Astrocyte (in vitro differentiated cells and primary cell): ENCODE results near the gene TAAR1. TPM values are rescaled to one million over a fixed set of nuclear protein-coding genes. Genes with fewer than 3 reads are reported as not detected.

Source experiments
- DNase-seq: peaks from one replicate; pipeline ENCODE4 v3.0.0-alpha.2; 2010; ENCODE audit warnings: low read depth
- FAIRE-seq: peaks from 2 replicates; lab custom pipeline; 2011; peaks lifted over from hg19 to GRCh38; lab: Jason Lieb, UNC
- H2AFZ ChIP-seq: 2 replicates; pipeline ENCODE4 v1.6.0; 2012; ENCODE audit warnings: low read depth, low read length, inconsistent platforms
- H3K27ac ChIP-seq: 2 replicates; pipeline ENCODE4 v1.5.1; 2011; ENCODE audit warnings: low read depth, low read length, inconsistent platforms
- H3K27me3 ChIP-seq: 2 replicates; pipeline ENCODE4 v1.6.0; 2011; ENCODE audit warnings: low read length, inconsistent platforms; ENCODE audit not compliant: insufficient read depth
- H3K36me3 ChIP-seq: 2 replicates; pipeline ENCODE4 v1.5.1; 2011; ENCODE audit warnings: low read length, inconsistent platforms; ENCODE audit not compliant: insufficient read depth
- H3K4me1 ChIP-seq: 2 replicates; pipeline ENCODE4 v1.5.1; 2011; ENCODE audit warnings: low read length, inconsistent platforms; ENCODE audit not compliant: insufficient read depth
- H3K4me2 ChIP-seq: 2 replicates; pipeline ENCODE4 v1.6.0; 2012; ENCODE audit warnings: low read length, inconsistent platforms
- H3K4me3 ChIP-seq: 2 replicates; pipeline ENCODE4 v1.5.1; 2011; ENCODE audit warnings: low read depth, mild to moderate bottlenecking, low read length, inconsistent platforms; ENCODE audit not compliant: insufficient read depth
- H3K79me2 ChIP-seq: 2 replicates; pipeline ENCODE4 v1.6.0; 2012; ENCODE audit warnings: mild to moderate bottlenecking, low read length, inconsistent platforms; ENCODE audit not compliant: insufficient read depth
- H3K9ac ChIP-seq: 2 replicates; pipeline ENCODE4 v1.6.0; 2012; ENCODE audit warnings: mild to moderate bottlenecking, low read length, inconsistent platforms
- H3K9me3 ChIP-seq: 2 replicates; pipeline ENCODE4 v1.5.1; 2012; ENCODE audit warnings: low read depth, mild to moderate bottlenecking, low read length, inconsistent platforms; ENCODE audit not compliant: insufficient read depth
- H4K20me1 ChIP-seq: 2 replicates; pipeline ENCODE4 v1.6.0; 2012; ENCODE audit warnings: low read length, inconsistent platforms; ENCODE audit not compliant: insufficient read depth
- H3K27ac Mint-ChIP-seq: one replicate; pipeline ENCODE4 v1.8.0; 2021; ENCODE audit warnings: mild to moderate bottlenecking, mixed read lengths; ENCODE audit not compliant: unreplicated experiment
- H3K27me3 Mint-ChIP-seq: one replicate; pipeline ENCODE4 v1.8.0; 2021; ENCODE audit warnings: low read depth, mixed read lengths; ENCODE audit not compliant: unreplicated experiment
- H3K36me3 Mint-ChIP-seq: one replicate; pipeline ENCODE4 v1.8.0; 2021; ENCODE audit warnings: low read depth, mixed read lengths; ENCODE audit not compliant: unreplicated experiment
- H3K4me1 Mint-ChIP-seq: one replicate; pipeline ENCODE4 v1.8.0; 2021; ENCODE audit warnings: low read depth, mixed read lengths; ENCODE audit not compliant: unreplicated experiment
- H3K4me3 Mint-ChIP-seq: one replicate; pipeline ENCODE4 v1.8.0; 2021; ENCODE audit warnings: mild to moderate bottlenecking, moderate library complexity, mixed read lengths; ENCODE audit not compliant: unreplicated experiment
- H3K9me3 Mint-ChIP-seq: one replicate; pipeline ENCODE4 v1.8.0; 2021; ENCODE audit warnings: mild to moderate bottlenecking, mixed read lengths; ENCODE audit not compliant: unreplicated experiment
- CTCF ChIP-seq: IDR thresholded peaks from 2 replicates; pipeline ENCODE4 v1.5.1; 2011; ENCODE audit warnings: low read depth, mild to moderate bottlenecking, inconsistent platforms, low read length, moderate library complexity; ENCODE audit not compliant: insufficient read depth
- EZH2 ChIP-seq: IDR thresholded peaks from 2 replicates; pipeline ENCODE4 v1.6.1; 2012; ENCODE audit warnings: mild to moderate bottlenecking, low read length, inconsistent platforms; ENCODE audit not compliant: insufficient read depth
- total RNA-seq: library from RNA; stranded (reverse); gene quantifications from 2 replicates; pipeline ENCODE4 v1.2.1, GENCODE V29; 2021

TAAR1 gene
- total RNA-seq, 1 donor from 2014 or later, result not detected

GRCh38 chr6:132693478-132693877 lies 34.5 kb upstream of the TAAR1 start:
- peaks cover 11% of the 10 kb centered on the region for H3K9me3 Mint-ChIP-seq
- FAIRE-seq, result no peak

GRCh38 chr6:132690678-132691077 lies 31.7 kb upstream of the TAAR1 start:
- no peak overlapping the region for H3K9ac ChIP-seq
- peaks cover 11% of the 10 kb centered on the region for H3K4me1 Mint-ChIP-seq
- peaks cover under 1% of the 10 kb centered on the region for H3K9me3 Mint-ChIP-seq
- H3K27me3 Mint-ChIP-seq, result peaks cover 2% of the 10 kb centered on the region
- DNase-seq (no peak), FAIRE-seq (no peak)
- no peaks in the 10 kb centered on the region for H3K36me3 Mint-ChIP-seq
- no peaks in the 10 kb centered on the region for H3K36me3 ChIP-seq
- TF ChIP-seq EZH2 (no peak), CTCF (no peak)
- H3K27ac ChIP-seq, result no peak overlapping the region
- no peak overlapping the region for H3K4me2 ChIP-seq
- H3K79me2 ChIP-seq, result no peaks in the 10 kb centered on the region
- H4K20me1 ChIP-seq, result no peaks in the 10 kb centered on the region
- H3K27me3 ChIP-seq, result peaks cover 3% of the 10 kb centered on the region
- no peaks in the 10 kb centered on the region for H3K9me3 ChIP-seq
- no peak overlapping the region for H3K4me3 ChIP-seq
- H2AFZ ChIP-seq, result no peak overlapping the region
- H3K4me3 Mint-ChIP-seq, result no peak overlapping the region
- H3K4me1 ChIP-seq, result no peaks in the 10 kb centered on the region
- no peak overlapping the region for H3K27ac Mint-ChIP-seq

More at GRCh38 chr6:132693478-132693877, 34.5 kb upstream of the TAAR1 start:
- Histone ChIP-seq H3K4me1 (no peaks in the 10 kb centered on the region), H3K4me2 (no peak overlapping the region), H3K36me3 (no peaks in the 10 kb centered on the region), H3K9ac (no peak overlapping the region), H3K27me3 (peaks cover 3% of the 10 kb centered on the region), H4K20me1 (no peaks in the 10 kb centered on the region), H3K79me2 (no peaks in the 10 kb centered on the region), H3K9me3 (no peaks in the 10 kb centered on the region), H2AFZ (no peak overlapping the region), H3K27ac (no peak overlapping the region), H3K4me3 (no peak overlapping the region)
- H3K27ac Mint-ChIP-seq, result no peak overlapping the region
- DNase-seq, result peak; percentile 70
- peaks cover 2% of the 10 kb centered on the region for H3K27me3 Mint-ChIP-seq
- peaks cover 2% of the 10 kb centered on the region for H3K36me3 Mint-ChIP-seq
- no peak for TF ChIP-seq EZH2
- TF ChIP-seq CTCF, result no peak
- H3K4me1 Mint-ChIP-seq, result no peaks in the 10 kb centered on the region
- no peak overlapping the region for H3K4me3 Mint-ChIP-seq

GRCh38 chr6:132687306-132687705 lies 28.3 kb upstream of the TAAR1 start:
- Histone ChIP-seq H3K9me3 (no peaks in the 10 kb centered on the region), H3K27ac (no peak overlapping the region), H2AFZ (no peak overlapping the region), H3K27me3 (peaks cover 3% of the 10 kb centered on the region), H3K4me3 (no peak overlapping the region), H3K4me1 (no peaks in the 10 kb centered on the region), H3K36me3 (no peaks in the 10 kb centered on the region), H3K9ac (no peak overlapping the region), H4K20me1 (no peaks in the 10 kb centered on the region), H3K4me2 (peak overlapping the region; percentile 0), H3K79me2 (no peaks in the 10 kb centered on the region)
- no peak overlapping the region for H3K4me3 Mint-ChIP-seq
- no peak for FAIRE-seq
- peaks cover 21% of the 10 kb centered on the region for H3K4me1 Mint-ChIP-seq
- peak; percentile 56 for DNase-seq
- peaks cover 2% of the 10 kb centered on the region for H3K27me3 Mint-ChIP-seq
- no peaks in the 10 kb centered on the region for H3K9me3 Mint-ChIP-seq
- no peaks in the 10 kb centered on the region for H3K36me3 Mint-ChIP-seq
- no peak overlapping the region for H3K27ac Mint-ChIP-seq
- TF ChIP-seq EZH2 (no peak), CTCF (no peak)
